Fibroblast of skin of abdomen (primary cell): ENCODE results near the gene ALG11. TPM values are rescaled to one million over a fixed set of nuclear protein-coding genes. Genes with fewer than 3 reads are reported as not detected.
"Not testable (repeated sequence)": the region's sequence is repeated elsewhere in the genome, so short reads cannot be mapped to it uniquely, and the experiment has no call there.

Experiments used
- DNase-seq: peaks from one replicate; pipeline ENCODE4 v3.0.0-alpha.2; 2013
- polyA plus RNA-seq, 2 experiments: library from polyadenylated mRNA; unstranded; fragments of 120-200 nt; gene quantifications; one replicate each; pipeline ENCODE4 v1.2.1, GENCODE V29; 2013; ENCODE audit not compliant: insufficient read length in 2 of 2

ALG11 gene
- 13.0 TPM for polyA plus RNA-seq (2013, experiment 1 of 2; ENCODE audit: insufficient read length)
- polyA plus RNA-seq (2013, experiment 2 of 2; ENCODE audit: insufficient read length): 12.5 TPM

- DNase-seq: peak; percentile 98
These were observed at the start of gene ALG11 for GRCh38 chr13:52011632-52012511. Gene ALG11, plus strand, starts transcription at chr13:52012398. Its CDS starts 21 bp downstream, at chr13:52012419.

GRCh38 chr13:51966186-51966585, 46.0 kb upstream of the ALG11 start:
- no peak for DNase-seq

- no peak for DNase-seq
These were observed 44.4 kb upstream of the ALG11 start for GRCh38 chr13:51967482-51968446.

GRCh38 chr13:51970349-51970748, 41.8 kb upstream of the ALG11 start:
- DNase-seq: no peak

DNA sequence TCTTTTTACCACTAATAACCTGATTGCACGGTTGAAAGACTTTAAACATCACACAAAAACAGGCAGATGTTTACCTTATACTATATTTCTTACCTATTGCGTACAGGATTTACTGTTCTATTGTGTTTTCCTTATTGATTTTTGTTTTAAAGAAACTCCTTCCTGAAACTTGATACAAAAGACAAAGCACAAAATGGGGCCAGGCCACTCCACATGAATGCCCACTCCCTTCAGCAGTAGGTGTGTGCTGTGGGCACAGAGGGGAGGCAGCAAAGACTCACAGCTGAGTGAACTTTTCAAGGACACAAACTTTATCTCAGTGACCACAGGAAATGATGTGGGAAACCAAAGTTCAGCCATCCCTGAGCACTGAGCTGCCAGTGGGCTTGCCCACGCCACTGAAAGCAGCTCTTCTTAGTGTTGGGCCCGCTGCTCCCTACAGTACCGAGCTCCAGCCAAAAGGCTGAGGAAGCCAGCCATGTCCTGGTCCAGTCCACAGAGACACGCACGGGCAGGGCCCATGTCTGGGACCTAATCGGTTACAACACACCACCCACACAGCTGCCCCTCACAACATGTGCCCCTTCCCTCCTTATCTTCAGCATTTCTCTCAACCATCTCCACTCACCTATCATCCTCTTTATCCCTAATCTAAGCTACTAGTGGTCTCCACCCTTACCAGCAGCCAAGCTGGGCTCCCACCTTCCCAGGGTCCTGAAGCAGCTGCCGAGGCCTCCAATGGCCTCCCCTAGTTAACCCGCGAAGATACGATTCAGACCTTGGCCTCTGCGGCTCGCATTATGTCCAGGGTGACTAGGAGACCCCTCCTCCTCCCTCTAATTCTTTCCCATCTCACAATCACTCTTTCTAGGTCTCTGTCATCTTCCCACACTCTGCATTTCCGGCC, 40.4 kb upstream of the ALG11 start:
- DNase-seq: no peak

GRCh38 chr13:51974482-51974881, 37.7 kb upstream of the ALG11 start:
- DNase-seq: no peak

DNA sequence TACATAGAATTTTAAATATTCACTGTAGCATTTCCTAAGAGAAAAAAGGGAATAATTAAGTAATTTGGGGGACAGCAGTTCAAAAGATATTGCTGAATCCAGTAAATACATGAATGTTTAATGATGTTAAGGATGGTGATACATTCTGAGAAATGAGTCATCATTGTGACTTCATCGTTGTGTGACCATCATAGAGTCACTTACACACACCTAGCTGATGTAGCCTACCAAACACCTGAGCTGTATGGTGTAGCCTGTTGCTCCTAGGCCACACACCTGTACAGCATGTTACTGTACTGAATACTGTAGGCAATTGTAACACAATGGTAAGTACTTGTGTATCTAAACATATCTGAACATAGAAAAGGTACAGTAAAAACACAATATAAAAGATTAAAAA, 35.8 kb upstream of the ALG11 start:
- no peak for DNase-seq

- no peak for DNase-seq
These were observed 35.3 kb upstream of the ALG11 start for GRCh38 chr13:51976890-51977289.

DNA sequence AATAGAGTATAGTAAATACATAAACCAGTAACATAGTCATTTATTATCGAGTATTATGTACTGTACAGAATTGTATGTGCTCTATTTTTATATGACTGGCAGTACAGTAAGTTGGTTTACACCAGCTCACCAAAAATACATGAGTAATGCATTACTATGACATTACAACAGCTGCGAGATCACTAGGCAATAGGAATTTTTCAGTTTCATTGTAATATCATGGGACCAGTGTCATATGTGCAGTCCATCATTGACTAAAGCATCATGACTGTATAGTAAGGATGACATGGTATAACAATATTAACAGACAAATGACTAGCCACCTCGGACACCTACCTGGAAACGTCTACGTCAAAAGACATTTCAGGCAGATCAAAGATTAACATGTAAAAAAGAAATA, 34.6 kb upstream of the ALG11 start:
- no peak for DNase-seq

GRCh38 chr13:51978796-51979556, 33.2 kb upstream of the ALG11 start:
- DNase-seq: no peak

- no peak for DNase-seq
These were observed 31.3 kb upstream of the ALG11 start for GRCh38 chr13:51980908-51981307.

DNA sequence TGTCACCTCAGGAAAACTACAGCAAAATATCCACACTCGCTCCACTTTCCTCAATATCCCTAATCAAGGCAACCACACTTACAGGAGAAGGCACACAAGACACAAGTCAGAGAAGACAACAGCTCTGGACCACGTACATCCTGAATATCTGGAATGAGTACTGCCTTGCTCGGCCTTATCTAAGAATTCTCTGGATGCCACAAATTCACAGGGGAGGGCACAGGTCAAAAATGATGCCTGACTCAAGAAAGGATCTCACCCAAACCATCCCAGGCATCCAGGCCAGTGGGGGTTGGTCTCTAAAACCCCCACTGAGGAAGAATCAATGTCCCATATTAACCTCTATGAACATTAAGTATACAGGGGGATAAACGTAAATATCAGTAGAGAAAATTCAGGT, 30.8 kb upstream of the ALG11 start:
- no peak for DNase-seq

GRCh38 chr13:51983292-51983691, 28.9 kb upstream of the ALG11 start:
- not testable (repeated sequence) for DNase-seq

GRCh38 chr13:51984904-51985303, 27.3 kb upstream of the ALG11 start:
- not testable (repeated sequence) for DNase-seq

DNA sequence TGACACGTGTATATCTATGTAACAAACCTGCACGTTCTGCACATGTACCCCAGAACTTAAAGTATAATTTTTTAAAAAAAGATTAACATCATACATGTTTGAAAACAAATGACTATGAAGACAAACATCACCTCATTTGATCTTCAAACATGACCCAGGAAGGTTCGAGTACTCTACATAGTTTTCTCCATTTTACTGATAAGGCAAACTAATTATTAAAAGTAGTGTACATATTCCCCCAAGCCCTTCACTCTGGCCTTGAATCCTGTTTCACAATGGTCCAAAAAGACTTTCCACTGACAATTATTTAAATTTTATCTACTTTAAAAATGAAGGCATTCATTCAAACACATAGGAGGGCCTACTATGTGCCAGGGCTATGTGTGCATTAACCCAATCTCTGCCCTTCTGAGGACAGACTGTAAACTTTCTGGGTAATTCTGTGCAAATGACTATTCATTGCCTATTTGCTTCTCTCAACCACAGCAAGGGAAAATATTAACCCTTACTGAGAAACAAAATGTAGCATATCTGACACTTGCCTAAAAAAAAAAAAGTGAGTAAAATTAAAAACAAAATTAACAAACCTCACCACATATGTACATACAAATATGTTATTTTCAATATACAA, 23.1 kb upstream of the ALG11 start:
- DNase-seq: no peak

- no peak for DNase-seq
These were observed 18.5 kb upstream of the ALG11 start for GRCh38 chr13:51993713-51994112.

GRCh38 chr13:51995677-51996551, 16.3 kb upstream of the ALG11 start:
- no peak for DNase-seq

DNA sequence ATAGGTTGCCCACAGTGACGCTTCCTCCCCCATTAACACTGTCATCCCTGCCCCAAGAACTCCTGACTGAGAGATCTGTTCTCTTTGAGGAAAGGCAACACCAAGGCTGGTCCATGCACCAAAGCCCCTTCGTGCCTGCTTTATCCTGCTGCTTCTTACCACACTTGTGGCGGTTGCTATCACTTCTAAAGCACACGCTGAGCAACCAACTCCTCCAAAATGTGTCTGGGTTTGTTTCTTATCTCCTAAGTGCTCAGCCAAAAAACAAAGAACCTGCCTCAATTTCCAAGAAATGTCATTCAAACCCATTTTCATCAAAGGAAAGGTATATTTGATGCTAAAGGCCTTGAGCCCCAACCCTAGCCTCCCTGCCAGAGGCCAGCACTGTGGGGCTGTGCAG, 15.6 kb upstream of the ALG11 start:
- DNase-seq: no peak

DNA sequence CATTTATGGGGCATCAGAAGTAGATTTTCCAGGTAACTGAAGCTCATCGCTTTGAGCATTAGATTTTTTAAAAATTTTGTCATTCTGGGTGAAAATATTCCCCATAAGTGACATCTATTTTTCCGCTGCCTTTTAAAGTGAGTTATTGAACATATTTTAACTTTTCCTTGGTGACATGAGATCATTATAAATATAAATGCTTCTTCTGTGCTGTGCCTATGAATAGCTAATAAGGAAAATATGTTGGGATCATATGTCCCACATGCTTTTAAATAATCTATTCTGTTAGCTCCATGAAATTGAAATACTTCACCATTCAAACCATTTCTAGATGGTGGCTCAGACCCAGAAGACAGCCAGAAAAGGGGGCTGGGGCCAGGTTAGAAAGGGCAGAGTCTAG, 15.0 kb upstream of the ALG11 start:
- no peak for DNase-seq
